Psoas muscle (tissue), 8 donors: Measurements from ENCODE around the gene ARL6IP5. TPM values are rescaled to one million over a fixed set of nuclear protein-coding genes. Genes with fewer than 3 reads are reported as not detected.

Source experiments
- ATAC-seq, 4 donors: fragments of 200-7000 bp; cut with Tn5 transposase; one replicate each; pipeline ENCODE4 v1.9.1; 2020; ENCODE audit warnings: moderate library complexity in 3 of 4, mild to moderate bottlenecking in 2 of 4
- DNase-seq, 2 donors: peaks; one replicate each; pipeline ENCODE4 v3.0.0-alpha.2; 2020
- H3K27ac ChIP-seq: fragments of 200-600 bp; one replicate; pipeline ENCODE4 v1.8.0; 2022
- H3K27me3 ChIP-seq, 3 donors: fragments of 200-600 bp in 1 of 3; one replicate each; pipeline versions ENCODE4 v1.6.1 to v1.8.0; 2013 to 2022; ENCODE audit warnings: low read length in 2 of 3, mild to moderate bottlenecking in 2 of 3, moderate library complexity in 1 of 3; ENCODE audit not compliant: insufficient read depth in 3 of 3
- H3K36me3 ChIP-seq, 2 donors: fragments of 200-600 bp in 1 of 2; one replicate each; pipeline versions ENCODE4 v1.6.1 to v1.8.0; 2013 to 2022; ENCODE audit warnings: low read depth in 1 of 2, mild to moderate bottlenecking in 1 of 2, moderate library complexity in 1 of 2; ENCODE audit not compliant: insufficient read depth in 1 of 2
- H3K4me1 ChIP-seq: fragments of 200-600 bp; one replicate; pipeline ENCODE4 v1.8.0; 2022
- H3K4me3 ChIP-seq: fragments of 200-600 bp; one replicate; pipeline ENCODE4 v1.8.0; 2022; ENCODE audit warnings: mild to moderate bottlenecking
- H3K9me3 ChIP-seq: fragments of 200-600 bp; one replicate; pipeline ENCODE4 v1.8.0; 2022
- WGBS, 3 donors: extraction: QIAGEN DNeasy Blood & Tissue Kit; methylation state at CpG; one replicate each; pipeline versions ENCODE4 v1.1.6 to v1.1.7; 2013; 5-methylcytosine and 5-hydroxymethylcytosine counted together
- intact Hi-C, 2 donors: fragments of 100-400 bp; cut with DNase I; formaldehyde crosslinking; loops; one replicate each; pipeline versions ENCODE4 v1.11.0 to v1.14.2; 2022
- polyA plus RNA-seq, 3 donors: library from polyadenylated mRNA; stranded (reverse); fragments of 200-250 nt; gene quantifications; one replicate each; pipeline ENCODE4 v1.2.3, GENCODE V29; 2013
- total RNA-seq, 4 donors: library from RNA; stranded (reverse); fragmentation: NEBNext Ultra II Directional in 2 of 4; extraction: Animal tissue kit (Norgen Biotek cat#: 25700) in 2 of 4; gene quantifications; one replicate each; pipeline versions ENCODE4 v1.2.1 to v1.2.4, GENCODE V29; 2021 to 2023
- TF ChIP-seq, protein P1 (sequence below): fragments of 200-600 bp; IDR thresholded peaks from one replicate; pipeline ENCODE4 v1.8.0; 2022; ENCODE audit warnings: antibody characterized with exemption
- donor health status: healthy with polysubstance abuse.
- donor health status: DM: no; HTN: no; CAD: no; lungs with moderate emphysema.
- donor health status: Bipolar disorder and iron deficiency.
- donor health status: healthy.
- donor health status: DM: yes; HTN: yes; CAD: no.
- donor health status: DM: no; HTN: no; CAD: no.
- donor health status: DM: no; HTN: no; CAD: no.
- donor health status: DM: yes; HTN: yes; CAD: no.

Gene ARL6IP5
- total and polyA plus RNA-seq, 7 donors = 82.1 to 191 (median 146) TPM

- DNase-seq (no peak), ATAC-seq (no peak)
- intact Hi-C loops = loop anchor here in 1 of 2 donors (5.0 kb wide), 1 partner anchor 36 kb away; no protein-coding TSS in a partner anchor
- Histone ChIP-seq H3K36me3 (peaks cover 8 to 98% of the 10 kb centered on the region in 2 donors), H3K27ac (no peak overlapping the region), H3K4me1 (no peaks in the 10 kb centered on the region), H3K9me3 (no peaks in the 10 kb centered on the region), H3K27me3 (no peaks in the 10 kb centered on the region), H3K4me3 (no peak overlapping the region)
- TF ChIP-seq, protein P1, sequence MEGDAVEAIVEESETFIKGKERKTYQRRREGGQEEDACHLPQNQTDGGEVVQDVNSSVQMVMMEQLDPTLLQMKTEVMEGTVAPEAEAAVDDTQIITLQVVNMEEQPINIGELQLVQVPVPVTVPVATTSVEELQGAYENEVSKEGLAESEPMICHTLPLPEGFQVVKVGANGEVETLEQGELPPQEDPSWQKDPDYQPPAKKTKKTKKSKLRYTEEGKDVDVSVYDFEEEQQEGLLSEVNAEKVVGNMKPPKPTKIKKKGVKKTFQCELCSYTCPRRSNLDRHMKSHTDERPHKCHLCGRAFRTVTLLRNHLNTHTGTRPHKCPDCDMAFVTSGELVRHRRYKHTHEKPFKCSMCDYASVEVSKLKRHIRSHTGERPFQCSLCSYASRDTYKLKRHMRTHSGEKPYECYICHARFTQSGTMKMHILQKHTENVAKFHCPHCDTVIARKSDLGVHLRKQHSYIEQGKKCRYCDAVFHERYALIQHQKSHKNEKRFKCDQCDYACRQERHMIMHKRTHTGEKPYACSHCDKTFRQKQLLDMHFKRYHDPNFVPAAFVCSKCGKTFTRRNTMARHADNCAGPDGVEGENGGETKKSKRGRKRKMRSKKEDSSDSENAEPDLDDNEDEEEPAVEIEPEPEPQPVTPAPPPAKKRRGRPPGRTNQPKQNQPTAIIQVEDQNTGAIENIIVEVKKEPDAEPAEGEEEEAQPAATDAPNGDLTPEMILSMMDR = no peak
- WGBS, 3 donors = 84 to 89% (median 88%) methylated on average over 2 of the region's 2 CpGs
Measured at GRCh38 chr3:69063636-69064035, 21.1 kb upstream of the ARL6IP5 start.

GRCh38 chr3:69065318-69065964, 19.3 kb upstream of the ARL6IP5 start:
- WGBS, 3 donors = 92 to 97% (median 96%) methylated on average over 6 of the region's 6 CpGs

DNA sequence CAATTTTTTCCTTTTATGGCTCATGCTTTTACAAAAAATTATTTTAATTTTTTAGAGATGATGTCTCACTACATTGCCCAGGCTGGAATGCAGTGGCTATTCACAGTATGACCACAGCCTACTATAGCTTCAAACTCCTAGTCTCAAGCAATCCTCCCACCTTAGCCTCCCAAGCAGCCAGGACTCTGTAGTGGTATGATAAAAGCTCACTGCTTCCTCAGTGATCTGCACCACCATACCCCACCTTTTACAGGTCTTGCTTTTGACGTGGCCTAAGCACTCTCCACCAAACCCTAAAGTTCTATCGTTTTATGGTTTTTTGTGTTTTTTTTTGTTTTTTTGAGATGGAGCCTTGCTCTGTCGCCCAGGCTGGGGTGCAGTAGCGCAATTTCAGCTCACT, 18.6 kb upstream of the ARL6IP5 start:
- 72 to 90% (median 74%) methylated on average over 4 of the region's 4 CpGs for WGBS, 3 donors
- H3K36me3 ChIP-seq = peaks cover 0 to 97% of the 10 kb centered on the region in 2 donors
- H3K27ac ChIP-seq = no peak overlapping the region
- no peak for ATAC-seq
- no peaks in the 10 kb centered on the region for H3K27me3 ChIP-seq
- DNase-seq = no peak
- no peaks in the 10 kb centered on the region for H3K9me3 ChIP-seq
- no peaks in the 10 kb centered on the region for H3K4me1 ChIP-seq
- H3K4me3 ChIP-seq = no peak overlapping the region
- intact Hi-C loops = no loop called here
- TF ChIP-seq, protein P1 = no peak

More at GRCh38 chr3:69065318-69065964, 19.3 kb upstream of the ARL6IP5 start:
- TF ChIP-seq, protein P1 = no peak
- H3K4me1 ChIP-seq = no peaks in the 10 kb centered on the region
- no peak overlapping the region for H3K4me3 ChIP-seq
- DNase-seq (no peak), ATAC-seq (no peak)
- no peaks in the 10 kb centered on the region for H3K27me3 ChIP-seq
- no peak overlapping the region for H3K27ac ChIP-seq
- no peaks in the 10 kb centered on the region for H3K9me3 ChIP-seq
- intact Hi-C loops = no loop called here
- peaks cover 2 to 97% of the 10 kb centered on the region in 2 donors for H3K36me3 ChIP-seq

GRCh38 chr3:69072928-69073327, 11.8 kb upstream of the ARL6IP5 start:
- Histone ChIP-seq H3K4me3 (no peak overlapping the region), H3K9me3 (no peaks in the 10 kb centered on the region), H3K4me1 (peaks cover 4% of the 10 kb centered on the region), H3K27ac (no peak overlapping the region), H3K36me3 (peaks cover 0 to 94% of the 10 kb centered on the region in 2 donors), H3K27me3 (no peaks in the 10 kb centered on the region)
- DNase-seq (no peak), ATAC-seq (no peak)
- WGBS, 3 donors = 82 to 95% (median 83%) methylated on average over 3 of the region's 3 CpGs
- TF ChIP-seq, protein P1 = no peak
- intact Hi-C loops = no loop called here
